Stimulated activated naive B cell treated with anti-CD40 and anti-IgM and Interleukin-4, amounts not matched to agents 10 μg/mL and 1 μg/mL and 100 μg/mL, for 72 hours (primary cell): ENCODE data around the gene TSPEAR.

Experiments used
- ATAC-seq, 2 donors: fragments of 150-1000 bp; cut with Tn5 transposase; replicated peaks; 2 replicates each; pipeline ENCODE4 v1.10.0; 2021; ENCODE audit warnings: moderate library complexity in 1 of 2
- DNase-seq: peaks from one replicate; pipeline ENCODE4 v3.0.0; 2021
- H3K27ac Mint-ChIP-seq: one replicate; pipeline ENCODE4 v1.8.0; 2022; ENCODE audit warnings: mild to moderate bottlenecking, mixed read lengths
- H3K27me3 Mint-ChIP-seq, 2 donors: one replicate each; pipeline ENCODE4 v1.8.0; 2022; ENCODE audit warnings: mixed read lengths in 2 of 2
- H3K36me3 Mint-ChIP-seq, 2 donors: one replicate each; pipeline ENCODE4 v1.8.0; 2022; ENCODE audit warnings: mixed read lengths in 2 of 2, mild to moderate bottlenecking in 1 of 2
- H3K4me1 Mint-ChIP-seq, 2 donors: one replicate each; pipeline ENCODE4 v1.8.0; 2022; ENCODE audit warnings: mixed read lengths in 2 of 2, mild to moderate bottlenecking in 1 of 2
- H3K4me3 Mint-ChIP-seq, 2 donors: one replicate each; pipeline ENCODE4 v1.8.0; 2022; ENCODE audit warnings: mild to moderate bottlenecking in 2 of 2, mixed read lengths in 2 of 2, moderate library complexity in 1 of 2
- H3K9me3 Mint-ChIP-seq, 2 donors: one replicate each; pipeline ENCODE4 v1.8.0; 2022; ENCODE audit warnings: mixed read lengths in 2 of 2, mild to moderate bottlenecking in 1 of 2

TSPEAR gene

GRCh38 chr21:44750675-44751025 lies 39.3 kb upstream of the TSPEAR start:
- H3K9me3 Mint-ChIP-seq, result peaks cover 0 to 8% of the 10 kb centered on the region in 2 donors
- peaks cover 0 to 2% of the 10 kb centered on the region in 2 donors for H3K4me1 Mint-ChIP-seq
- DNase-seq, result no peak
- peaks cover 26 to 51% of the 10 kb centered on the region in 2 donors for H3K27me3 Mint-ChIP-seq
- no peak overlapping the region for H3K27ac Mint-ChIP-seq
- H3K4me3 Mint-ChIP-seq, result no peak overlapping the region
- H3K36me3 Mint-ChIP-seq, result peaks cover 11 to 19% of the 10 kb centered on the region in 2 donors
- no peak for ATAC-seq

- no peak for DNase-seq
- Mint-ChIP-seq H3K4me1 (peaks cover 0 to 2% of the 10 kb centered on the region in 2 donors), H3K27me3 (peaks cover 26 to 51% of the 10 kb centered on the region in 2 donors), H3K36me3 (peaks cover 11 to 19% of the 10 kb centered on the region in 2 donors), H3K27ac (no peak overlapping the region), H3K4me3 (no peak overlapping the region), H3K9me3 (peaks cover 0 to 6% of the 10 kb centered on the region in 2 donors)
- no peak for ATAC-seq
Observed at GRCh38 chr21:44749759-44750674, 38.6 kb upstream of the TSPEAR start.

DNA sequence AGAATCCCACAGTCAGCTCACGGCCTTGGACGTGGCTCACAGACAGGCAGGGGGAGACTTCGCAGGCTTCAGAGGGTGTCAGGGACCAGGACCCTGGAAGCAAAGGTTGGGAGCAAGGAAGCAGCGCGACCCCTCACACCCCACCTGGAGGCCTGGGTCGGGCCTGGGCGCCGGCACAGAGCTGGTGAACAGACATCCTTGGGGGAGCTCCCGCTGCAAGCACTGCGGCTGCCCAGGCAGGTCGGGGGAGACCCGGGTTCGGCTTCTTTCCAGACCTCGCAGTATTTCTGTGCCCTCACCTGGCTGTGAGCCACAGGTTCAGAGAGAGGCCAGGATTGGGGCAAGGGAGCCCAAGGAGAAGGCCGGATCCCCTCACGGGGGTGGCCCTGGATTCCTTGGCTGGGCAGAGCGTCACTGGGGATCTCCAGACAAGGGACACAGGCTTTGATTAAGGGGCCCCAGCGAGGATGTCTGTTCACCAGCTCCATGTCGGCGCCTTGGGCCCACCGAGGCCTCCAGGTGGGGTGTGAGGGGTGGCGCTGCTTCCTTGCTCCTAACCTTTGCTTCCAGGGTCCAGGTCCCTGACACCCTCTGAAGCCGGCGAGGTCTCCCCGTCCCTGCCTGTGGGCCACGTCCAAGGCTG lies 37.9 kb upstream of the TSPEAR start:
- Mint-ChIP-seq H3K27me3 (peaks cover 26 to 51% of the 10 kb centered on the region in 2 donors), H3K9me3 (no peaks in the 10 kb centered on the region), H3K4me3 (no peak overlapping the region), H3K27ac (no peak overlapping the region), H3K36me3 (peaks cover 11 to 19% of the 10 kb centered on the region in 2 donors), H3K4me1 (peaks cover 0 to 2% of the 10 kb centered on the region in 2 donors)
- ATAC-seq, result no peak
- DNase-seq, result no peak

- H3K36me3 Mint-ChIP-seq, result peaks cover 8 to 16% of the 10 kb centered on the region in 2 donors
- peaks cover 26 to 51% of the 10 kb centered on the region in 2 donors for H3K27me3 Mint-ChIP-seq
- H3K4me1 Mint-ChIP-seq, result peaks cover 0 to 2% of the 10 kb centered on the region in 2 donors
- DNase-seq (no peak), ATAC-seq (no peak)
- no peak overlapping the region for H3K27ac Mint-ChIP-seq
- H3K9me3 Mint-ChIP-seq, result no peaks in the 10 kb centered on the region
- no peak overlapping the region for H3K4me3 Mint-ChIP-seq
Observed at GRCh38 chr21:44748621-44749020, 37.2 kb upstream of the TSPEAR start.

DNA sequence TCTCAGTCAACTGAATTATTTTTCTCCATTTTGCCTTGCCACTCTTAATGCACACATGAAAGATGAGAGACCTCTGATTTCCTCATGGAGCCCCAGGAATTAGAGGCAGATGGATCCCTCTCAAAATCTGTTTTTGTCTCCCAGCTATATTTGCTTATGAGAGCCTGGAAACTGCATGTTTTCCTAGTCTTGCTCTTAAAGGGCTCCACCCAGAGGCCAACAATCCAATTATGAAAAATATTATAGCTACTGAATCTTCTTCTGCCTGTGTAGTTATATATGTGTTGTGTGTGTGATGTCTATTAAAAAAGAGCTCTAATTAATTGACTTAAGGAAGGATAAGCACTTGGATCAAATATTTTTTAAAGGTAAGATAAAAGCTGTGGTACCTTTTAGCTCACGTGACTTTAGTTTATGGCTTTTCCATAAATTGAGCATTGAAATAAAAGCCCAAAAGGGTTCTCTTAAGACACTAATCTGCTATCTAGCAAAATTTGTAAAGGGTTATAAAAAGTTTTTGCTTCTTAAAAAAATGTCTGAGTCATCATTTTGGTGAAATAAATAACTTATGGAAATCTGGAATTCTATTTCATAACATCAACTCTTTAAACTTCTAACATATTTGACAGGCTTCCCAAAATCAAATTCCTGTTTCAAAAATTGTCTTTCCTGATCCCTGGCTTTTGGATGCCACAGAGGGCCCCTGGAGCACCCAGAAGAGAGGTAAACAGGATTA lies 31.2 kb upstream of the TSPEAR start:
- no peak overlapping the region for H3K27ac Mint-ChIP-seq
- H3K9me3 Mint-ChIP-seq, result peaks cover 21 to 25% of the 10 kb centered on the region in 2 donors
- ATAC-seq (no peak), DNase-seq (no peak)
- no peaks in the 10 kb centered on the region for H3K4me1 Mint-ChIP-seq
- no peak overlapping the region for H3K4me3 Mint-ChIP-seq
- H3K36me3 Mint-ChIP-seq, result peaks cover 6 to 16% of the 10 kb centered on the region in 2 donors
- H3K27me3 Mint-ChIP-seq, result peaks cover 3 to 38% of the 10 kb centered on the region in 2 donors

DNA sequence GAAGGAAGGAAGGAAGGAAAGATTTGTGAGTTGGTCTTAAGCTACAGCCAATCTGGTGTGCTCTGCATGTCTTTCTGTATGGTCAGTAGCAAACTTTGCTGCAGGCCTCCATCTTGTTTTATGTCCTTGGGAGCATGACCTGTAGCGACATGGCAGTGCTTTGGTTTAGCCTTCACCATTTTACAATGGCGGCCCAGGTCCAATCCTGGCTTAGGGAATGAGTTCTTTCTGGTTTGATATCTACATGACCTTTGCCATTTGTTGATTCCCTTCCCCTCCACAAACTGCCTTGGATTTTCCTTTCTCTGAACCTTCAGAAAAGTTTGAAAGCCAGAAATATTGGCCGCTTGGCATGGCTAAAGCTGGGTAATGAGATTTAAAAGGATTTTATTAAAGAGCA lies 30.5 kb upstream of the TSPEAR start:
- Mint-ChIP-seq H3K4me3 (no peak overlapping the region), H3K36me3 (peaks cover 6 to 16% of the 10 kb centered on the region in 2 donors), H3K27ac (no peak overlapping the region), H3K27me3 (peaks cover 3 to 35% of the 10 kb centered on the region in 2 donors), H3K4me1 (no peaks in the 10 kb centered on the region), H3K9me3 (peaks cover 27 to 29% of the 10 kb centered on the region in 2 donors)
- ATAC-seq (no peak), DNase-seq (no peak)

GRCh38 chr21:44740742-44741141 lies 29.4 kb upstream of the TSPEAR start:
- peaks cover 3 to 30% of the 10 kb centered on the region in 2 donors for H3K27me3 Mint-ChIP-seq

DNA sequence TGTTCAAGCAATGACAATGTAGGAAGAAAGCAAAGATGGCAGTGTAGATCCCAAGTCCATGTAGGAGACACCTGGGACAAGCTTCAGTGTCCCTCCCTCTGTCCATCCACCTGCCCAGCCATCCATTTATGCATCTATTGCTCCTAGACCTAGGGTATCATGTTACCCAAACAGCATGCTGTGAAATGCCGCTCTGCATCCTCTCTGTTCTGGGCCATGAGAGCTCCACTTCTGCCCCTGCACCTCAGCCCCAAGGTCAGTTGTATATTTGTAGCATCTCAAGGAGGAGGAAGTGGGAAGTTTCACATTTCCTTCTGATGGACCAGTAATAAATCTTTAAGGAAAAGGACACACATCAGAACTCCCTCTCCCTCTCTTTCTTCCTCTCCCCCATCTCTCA lies 27.9 kb upstream of the TSPEAR start:
- no peaks in the 10 kb centered on the region for H3K4me1 Mint-ChIP-seq
- H3K4me3 Mint-ChIP-seq, result no peak overlapping the region
- H3K9me3 Mint-ChIP-seq, result peaks cover 33 to 41% of the 10 kb centered on the region in 2 donors
- no peak for DNase-seq
- H3K27ac Mint-ChIP-seq, result no peak overlapping the region
- H3K27me3 Mint-ChIP-seq, result peaks cover 3 to 30% of the 10 kb centered on the region in 2 donors
- peaks cover 12 to 22% of the 10 kb centered on the region in 2 donors for H3K36me3 Mint-ChIP-seq
- no peak for ATAC-seq

More at GRCh38 chr21:44740742-44741141, 29.4 kb upstream of the TSPEAR start:
- no peak overlapping the region for H3K27ac Mint-ChIP-seq
- H3K36me3 Mint-ChIP-seq, result peaks cover 12 to 22% of the 10 kb centered on the region in 2 donors
- DNase-seq, result no peak
- no peaks in the 10 kb centered on the region for H3K4me1 Mint-ChIP-seq
- no peak for ATAC-seq
- peaks cover 33 to 38% of the 10 kb centered on the region in 2 donors for H3K9me3 Mint-ChIP-seq
- H3K4me3 Mint-ChIP-seq, result no peak overlapping the region

GRCh38 chr21:44738621-44739020 lies 27.2 kb upstream of the TSPEAR start:
- peaks cover 33 to 41% of the 10 kb centered on the region in 2 donors for H3K9me3 Mint-ChIP-seq
- no peak for ATAC-seq
- H3K36me3 Mint-ChIP-seq, result peaks cover 12 to 22% of the 10 kb centered on the region in 2 donors
- peaks cover 3 to 35% of the 10 kb centered on the region in 2 donors for H3K27me3 Mint-ChIP-seq
- no peak for DNase-seq
- H3K27ac Mint-ChIP-seq, result no peak overlapping the region
- no peak overlapping the region for H3K4me3 Mint-ChIP-seq
- no peaks in the 10 kb centered on the region for H3K4me1 Mint-ChIP-seq

- H3K4me3 Mint-ChIP-seq, result no peak overlapping the region
- H3K27ac Mint-ChIP-seq, result no peak overlapping the region
- peaks cover 12 to 22% of the 10 kb centered on the region in 2 donors for H3K36me3 Mint-ChIP-seq
- no peaks in the 10 kb centered on the region for H3K4me1 Mint-ChIP-seq
- peaks cover 33 to 41% of the 10 kb centered on the region in 2 donors for H3K9me3 Mint-ChIP-seq
- ATAC-seq (no peak), DNase-seq (no peak)
- peaks cover 3 to 40% of the 10 kb centered on the region in 2 donors for H3K27me3 Mint-ChIP-seq
Observed at GRCh38 chr21:44737706-44738354, 26.5 kb upstream of the TSPEAR start.

- DNase-seq (no peak), ATAC-seq (no peak)
- peaks cover 33 to 41% of the 10 kb centered on the region in 2 donors for H3K9me3 Mint-ChIP-seq
- peaks cover 12 to 22% of the 10 kb centered on the region in 2 donors for H3K36me3 Mint-ChIP-seq
- H3K4me3 Mint-ChIP-seq, result no peak overlapping the region
- no peaks in the 10 kb centered on the region for H3K4me1 Mint-ChIP-seq
- no peak overlapping the region for H3K27ac Mint-ChIP-seq
- peaks cover 10 to 49% of the 10 kb centered on the region in 2 donors for H3K27me3 Mint-ChIP-seq
Observed at GRCh38 chr21:44736291-44737004, 25.1 kb upstream of the TSPEAR start.

DNA sequence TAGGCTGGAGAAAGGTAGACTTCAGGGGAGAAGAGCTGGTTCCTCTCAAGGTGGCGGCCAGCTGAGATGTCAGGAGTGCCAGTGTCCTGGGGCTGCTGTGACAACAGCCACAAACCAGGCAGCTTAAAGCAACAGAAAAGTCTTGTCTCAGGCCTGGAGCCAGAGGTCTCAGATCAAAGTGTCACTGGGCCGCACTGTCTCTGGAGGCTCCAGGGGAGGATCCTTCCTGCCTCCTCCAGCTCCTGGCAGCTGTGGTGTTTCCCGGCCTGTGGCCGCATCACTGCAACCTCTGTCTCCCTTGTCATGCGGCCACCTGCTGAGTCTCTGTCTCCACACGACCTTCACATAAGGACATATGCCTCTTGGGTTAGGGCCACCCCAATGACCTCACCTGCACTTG lies 24.4 kb upstream of the TSPEAR start:
- peaks cover 12 to 22% of the 10 kb centered on the region in 2 donors for H3K36me3 Mint-ChIP-seq

GRCh38 chr21:44734841-44735240 lies 23.5 kb upstream of the TSPEAR start:
- H3K36me3 Mint-ChIP-seq, result peaks cover 12 to 22% of the 10 kb centered on the region in 2 donors
- DNase-seq, result no peak
- H3K27ac Mint-ChIP-seq, result no peak overlapping the region
- peaks cover 16 to 47% of the 10 kb centered on the region in 2 donors for H3K27me3 Mint-ChIP-seq
- no peaks in the 10 kb centered on the region for H3K4me1 Mint-ChIP-seq
- no peak overlapping the region for H3K4me3 Mint-ChIP-seq
- peaks cover 29 to 34% of the 10 kb centered on the region in 2 donors for H3K9me3 Mint-ChIP-seq
- no peak for ATAC-seq

More for the DNA sequence above, 24.4 kb upstream of the TSPEAR start:
- no peak for ATAC-seq
- Mint-ChIP-seq H3K4me1 (no peaks in the 10 kb centered on the region), H3K4me3 (no peak overlapping the region), H3K27me3 (peaks cover 10 to 53% of the 10 kb centered on the region in 2 donors), H3K27ac (no peak overlapping the region), H3K9me3 (peaks cover 33 to 39% of the 10 kb centered on the region in 2 donors)
- DNase-seq, result no peak
